Hepatocyte (in vitro differentiated cells): ENCODE results near the gene SCD5. TPM values are rescaled to one million over a fixed set of nuclear protein-coding genes. Genes with fewer than 3 reads are reported as not detected.

Source experiments
- DNase-seq: peaks from one replicate; pipeline ENCODE4 v3.0.0-alpha.2; 2016; ENCODE audit warnings: low spot score
- H2AFZ ChIP-seq: fragments of 200-600 bp; sonication (generic); 2 replicates; pipeline ENCODE4 v1.6.0; 2016; ENCODE audit warnings: antibody characterized with exemption, mild to moderate bottlenecking
- H3K27ac ChIP-seq: fragments of 200-600 bp; sonication (generic); 2 replicates; pipeline ENCODE4 v1.5.1; 2016; ENCODE audit warnings: mild to moderate bottlenecking
- H3K27me3 ChIP-seq: fragments of 200-600 bp; sonication (generic); 2 replicates; pipeline ENCODE4 v1.6.1; 2016
- H3K36me3 ChIP-seq: fragments of 200-600 bp; sonication (generic); replicated peaks from 2 replicates; pipeline ENCODE4 v1.5.1; 2016; ENCODE audit warnings: low read depth; ENCODE audit not compliant: insufficient read depth
- H3K4me1 ChIP-seq: fragments of 200-600 bp; sonication (generic); 2 replicates; pipeline ENCODE4 v1.5.1; 2016; ENCODE audit warnings: mild to moderate bottlenecking, moderate library complexity; ENCODE audit not compliant: insufficient read depth
- H3K4me2 ChIP-seq: fragments of 200-600 bp; sonication (generic); 2 replicates; pipeline ENCODE4 v1.6.0; 2016
- H3K4me3 ChIP-seq: fragments of 200-600 bp; sonication (generic); 2 replicates; pipeline ENCODE4 v1.5.1; 2016; ENCODE audit warnings: mild to moderate bottlenecking
- H3K79me2 ChIP-seq: fragments of 200-600 bp; sonication (generic); 2 replicates; pipeline ENCODE4 v1.6.0; 2017; ENCODE audit warnings: mild to moderate bottlenecking
- H3K9me2 ChIP-seq: fragments of 200-600 bp; sonication (generic); replicated peaks from 2 replicates; pipeline ENCODE4 v1.6.0; 2017; ENCODE audit warnings: mild to moderate bottlenecking; ENCODE audit not compliant: insufficient read depth
- H3K9me3 ChIP-seq: fragments of 200-600 bp; sonication (generic); 2 replicates; pipeline ENCODE4 v1.5.1; 2016; ENCODE audit warnings: low read depth, mild to moderate bottlenecking
- H4K20me1 ChIP-seq: fragments of 200-600 bp; sonication (generic); 2 replicates; pipeline ENCODE4 v1.6.0; 2016; ENCODE audit warnings: mild to moderate bottlenecking; ENCODE audit not compliant: insufficient read depth, poor library complexity, severe bottlenecking
- EZH2 ChIP-seq: fragments of 200-600 bp; sonication (generic); IDR thresholded peaks from 2 replicates; pipeline ENCODE4 v1.6.1; 2016; ENCODE audit warnings: antibody characterized with exemption, mild to moderate bottlenecking, borderline replicate concordance
- EZH2phosphoT487 ChIP-seq: fragments of 200-600 bp; sonication (generic); IDR thresholded peaks from one replicate; pipeline ENCODE4 v1.6.1; 2018; ENCODE audit warnings: antibody characterized with exemption, mild to moderate bottlenecking, low read depth, moderate library complexity; ENCODE audit not compliant: unreplicated experiment, severe bottlenecking
- WGBS: methylation state at CpG from one replicate; pipeline ENCODE4 v1.1.6; 2016; ENCODE audit warnings: low lambda C conversion rate; ENCODE audit errors: missing lambda C conversion rate; 5-methylcytosine and 5-hydroxymethylcytosine counted together
- polyA plus RNA-seq: library from polyadenylated mRNA; unstranded; fragments of >200 nt; fragmentation: Nextera tagmentation; extraction: Ambion mirVana; gene quantifications from 2 replicates; pipeline ENCODE4 v1.2.1, GENCODE V29; 2016
- total RNA-seq: library from RNA; depleted of rRNA; stranded (reverse); fragments of >200 nt; gene quantifications from 2 replicates; pipeline ENCODE4 v1.2.3, GENCODE V29; 2014
- TF ChIP-seq, protein P1 (sequence below): fragments of 200-600 bp; sonication (generic); IDR thresholded peaks from 2 replicates; pipeline ENCODE4 v1.5.1; 2016; ENCODE audit warnings: antibody characterized with exemption, mild to moderate bottlenecking; ENCODE audit not compliant: poor library complexity

Gene SCD5
- total and polyA plus RNA-seq, 2 experiments from 2014 or later, result 6.4 to 19.2 TPM

DNA sequence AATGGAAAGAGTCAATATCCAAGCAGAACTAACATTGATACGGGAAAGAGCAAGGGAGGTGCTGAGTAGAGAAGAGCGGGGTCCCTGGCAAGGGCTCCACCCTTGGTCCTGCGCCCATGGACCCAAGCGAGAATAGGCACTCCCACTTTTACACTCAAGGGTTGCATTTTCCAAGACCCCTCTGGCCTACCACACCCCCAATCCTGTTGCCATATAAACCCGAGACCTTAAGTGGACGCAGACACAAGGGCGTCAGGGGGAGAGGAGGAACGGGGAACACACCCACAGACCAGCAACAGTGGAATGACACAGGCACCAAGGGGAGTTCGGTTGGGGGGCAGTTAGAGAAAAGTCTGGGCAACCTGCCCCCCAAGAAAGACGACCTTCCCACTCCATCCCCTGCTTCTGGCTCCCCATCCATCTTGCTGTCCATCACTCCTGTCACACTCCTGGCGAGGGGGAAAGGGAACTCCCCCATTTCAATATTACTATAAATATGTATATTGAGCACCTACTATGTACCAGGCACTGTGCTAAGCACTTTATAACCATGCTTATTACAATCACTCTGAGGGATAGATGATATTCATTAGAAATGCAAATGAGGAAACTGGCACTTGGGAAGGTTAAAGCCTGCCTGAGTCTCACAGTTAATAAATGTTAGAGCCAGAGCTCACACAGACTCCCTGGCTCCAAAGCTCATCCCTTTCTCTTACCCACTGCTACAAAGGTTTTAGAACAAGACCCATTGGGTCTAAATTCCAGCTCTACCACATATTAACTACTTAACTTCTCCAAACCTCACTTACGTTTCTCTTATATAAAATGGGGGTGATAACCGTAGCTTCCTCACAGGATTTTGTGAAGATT is 51.7 kb downstream of the SCD5 start:
- Histone ChIP-seq H4K20me1 (no peaks in the 10 kb centered on the region), H3K79me2 (no peaks in the 10 kb centered on the region), H3K4me3 (no peak overlapping the region), H3K4me2 (no peak overlapping the region), H3K27ac (peak overlapping the region; percentile 73), H3K27me3 (no peaks in the 10 kb centered on the region), H3K4me1 (peaks cover 13% of the 10 kb centered on the region), H3K9me3 (no peaks in the 10 kb centered on the region), H2AFZ (no peak overlapping the region), H3K9me2 (no peaks in the 10 kb centered on the region), H3K36me3 (no peaks in the 10 kb centered on the region)
- WGBS, result 83% methylated on average over 13 of the region's 13 CpGs
- TF ChIP-seq EZH2phosphoT487 (no peak), EZH2 (no peak)
- TF ChIP-seq, protein P1, sequence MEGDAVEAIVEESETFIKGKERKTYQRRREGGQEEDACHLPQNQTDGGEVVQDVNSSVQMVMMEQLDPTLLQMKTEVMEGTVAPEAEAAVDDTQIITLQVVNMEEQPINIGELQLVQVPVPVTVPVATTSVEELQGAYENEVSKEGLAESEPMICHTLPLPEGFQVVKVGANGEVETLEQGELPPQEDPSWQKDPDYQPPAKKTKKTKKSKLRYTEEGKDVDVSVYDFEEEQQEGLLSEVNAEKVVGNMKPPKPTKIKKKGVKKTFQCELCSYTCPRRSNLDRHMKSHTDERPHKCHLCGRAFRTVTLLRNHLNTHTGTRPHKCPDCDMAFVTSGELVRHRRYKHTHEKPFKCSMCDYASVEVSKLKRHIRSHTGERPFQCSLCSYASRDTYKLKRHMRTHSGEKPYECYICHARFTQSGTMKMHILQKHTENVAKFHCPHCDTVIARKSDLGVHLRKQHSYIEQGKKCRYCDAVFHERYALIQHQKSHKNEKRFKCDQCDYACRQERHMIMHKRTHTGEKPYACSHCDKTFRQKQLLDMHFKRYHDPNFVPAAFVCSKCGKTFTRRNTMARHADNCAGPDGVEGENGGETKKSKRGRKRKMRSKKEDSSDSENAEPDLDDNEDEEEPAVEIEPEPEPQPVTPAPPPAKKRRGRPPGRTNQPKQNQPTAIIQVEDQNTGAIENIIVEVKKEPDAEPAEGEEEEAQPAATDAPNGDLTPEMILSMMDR, result no peak
- peak; percentile 20 for DNase-seq

DNA sequence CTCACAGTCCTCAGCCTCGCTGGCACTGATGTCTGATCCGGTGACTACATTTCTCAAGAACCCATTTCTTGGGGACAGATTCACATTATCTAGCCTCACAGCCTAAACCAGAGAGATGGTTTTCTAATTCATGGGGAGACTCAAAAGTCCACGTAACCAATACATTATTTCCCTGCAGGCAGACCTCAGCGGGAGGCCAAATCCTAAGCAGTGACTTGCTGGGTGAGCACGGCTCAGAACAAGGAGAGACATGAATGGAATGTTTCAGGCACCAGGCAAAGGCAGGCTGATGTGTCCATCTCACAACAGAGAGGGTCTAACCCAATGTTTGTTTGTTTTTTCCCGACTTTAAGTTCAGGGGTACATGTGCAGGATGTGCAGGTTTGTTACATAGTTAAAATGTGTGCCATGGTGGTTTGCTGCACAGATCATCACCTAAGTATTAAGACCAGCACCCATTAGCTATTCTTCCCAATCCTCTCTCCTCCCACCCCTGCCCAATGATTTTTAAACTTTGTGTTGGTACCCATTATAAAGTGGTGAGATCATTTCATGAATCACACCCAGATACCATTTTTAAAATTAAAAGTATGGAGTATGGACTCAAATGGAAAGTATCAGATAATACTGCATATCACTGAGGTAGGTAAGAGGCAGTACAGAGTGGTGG is 53.3 kb downstream of the SCD5 start:
- WGBS, result 73% methylated on average over 6 of the region's 6 CpGs
- Histone ChIP-seq H3K27me3 (no peaks in the 10 kb centered on the region), H3K79me2 (no peaks in the 10 kb centered on the region), H3K27ac (peak overlapping the region; percentile 28), H4K20me1 (no peaks in the 10 kb centered on the region), H3K9me2 (no peaks in the 10 kb centered on the region), H3K4me3 (no peak overlapping the region), H2AFZ (no peak overlapping the region), H3K4me2 (no peak overlapping the region), H3K9me3 (no peaks in the 10 kb centered on the region), H3K4me1 (peaks cover 13% of the 10 kb centered on the region), H3K36me3 (no peaks in the 10 kb centered on the region)
- DNase-seq, result no peak
- TF ChIP-seq, protein P1, result no peak
- TF ChIP-seq EZH2phosphoT487 (no peak), EZH2 (no peak)

DNA sequence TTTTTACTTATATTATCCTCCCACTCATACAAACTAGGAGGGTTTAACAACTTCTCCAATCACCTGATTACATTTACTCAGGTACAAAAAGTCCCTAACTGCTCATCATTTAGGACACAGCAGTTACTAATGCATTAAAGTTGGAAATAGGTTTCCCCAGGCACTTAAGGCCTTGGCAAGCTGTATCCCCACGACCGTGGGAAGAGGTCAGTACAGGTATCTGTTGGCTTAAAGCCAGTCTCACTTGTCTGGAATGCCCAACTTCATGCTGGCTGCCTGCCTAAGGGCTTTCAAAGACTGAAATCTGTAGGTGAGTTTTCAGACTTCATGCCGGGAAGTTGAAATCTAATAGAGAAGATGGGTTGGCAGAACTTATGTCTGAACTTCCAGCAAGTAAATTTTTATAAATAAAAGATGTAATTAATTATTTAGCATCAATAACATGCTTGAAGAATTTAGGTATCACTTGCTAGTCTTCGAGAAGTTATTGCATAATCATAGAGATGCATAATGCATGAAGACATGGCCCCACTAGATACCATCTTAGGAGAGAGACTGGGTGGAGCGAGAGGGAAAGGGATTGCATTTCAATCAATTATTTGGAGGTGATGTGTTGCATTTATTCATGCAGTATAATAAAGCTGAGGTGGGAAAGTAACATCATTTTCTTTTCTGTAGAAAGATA is 54.2 kb downstream of the SCD5 start:
- no peak for TF ChIP-seq EZH2
- TF ChIP-seq, protein P1, result no peak
- TF ChIP-seq EZH2phosphoT487, result no peak
- no peak overlapping the region for H3K4me2 ChIP-seq
- no peaks in the 10 kb centered on the region for H4K20me1 ChIP-seq
- no peak overlapping the region for H2AFZ ChIP-seq
- H3K9me2 ChIP-seq, result no peaks in the 10 kb centered on the region
- no peaks in the 10 kb centered on the region for H3K27me3 ChIP-seq
- peak; percentile 49 for DNase-seq
- peak overlapping the region; percentile 53 for H3K27ac ChIP-seq
- no peaks in the 10 kb centered on the region for H3K9me3 ChIP-seq
- H3K79me2 ChIP-seq, result no peaks in the 10 kb centered on the region
- H3K4me1 ChIP-seq, result peaks cover 13% of the 10 kb centered on the region
- no peak overlapping the region for H3K4me3 ChIP-seq
- 71% methylated on average over 5 of the region's 5 CpGs for WGBS
- no peaks in the 10 kb centered on the region for H3K36me3 ChIP-seq
